Fibroblast of the aortic adventitia (primary cell): ENCODE results near the gene ZNF69. TPM values are rescaled to one million over a fixed set of nuclear protein-coding genes. Genes with fewer than 3 reads are reported as not detected.
"Not testable (repeated sequence)": the region's sequence is repeated elsewhere in the genome, so short reads cannot be mapped to it uniquely, and the experiment has no call there.

Experiments
- DNase-seq: peaks from one replicate; pipeline ENCODE4 v3.0.0-alpha.2; 2010; ENCODE audit warnings: low read depth
- H3K4me3 ChIP-seq: 2 replicates; pipeline ENCODE4 v1.5.1; 2011; ENCODE audit warnings: low read depth, mild to moderate bottlenecking, control low read depth, low read length, moderate library complexity
- CTCF ChIP-seq: IDR thresholded peaks from 2 replicates; pipeline ENCODE4 v1.5.1; 2011; ENCODE audit warnings: mild to moderate bottlenecking, low read length, control low read depth, inconsistent platforms; ENCODE audit not compliant: insufficient read depth
- total RNA-seq: library from RNA; depleted of rRNA; stranded (reverse); fragments of >200 nt; gene quantifications from 2 replicates; pipeline ENCODE4 v1.2.3, GENCODE V29; 2012; ENCODE audit warnings: low replicate concordance

Gene ZNF69
- total RNA-seq, 1 donor, result 1.6 TPM

GRCh38 chr19:11948646-11949045, 61.1 kb downstream of the ZNF69 start:
- TF ChIP-seq CTCF, result no peak
- H3K4me3 ChIP-seq, result no peak overlapping the region
- no peak for DNase-seq

GRCh38 chr19:11949201-11949600, 61.6 kb downstream of the ZNF69 start:
- DNase-seq, result no peak
- no peak for TF ChIP-seq CTCF
- no peak overlapping the region for H3K4me3 ChIP-seq

- not testable (repeated sequence) for DNase-seq, H3K4me3 ChIP-seq
Observed at GRCh38 chr19:11949614-11950080, 62.1 kb downstream of the ZNF69 start.

- H3K4me3 ChIP-seq, result no peak overlapping the region
- no peak for DNase-seq
- TF ChIP-seq CTCF, result no peak
Observed at GRCh38 chr19:11950312-11950711, 62.7 kb downstream of the ZNF69 start.

Other genes starting within 250 kb of the ZNF69 start
- 2.6 and 4.1 TPM in 2 replicates for gene ZNF823, start 148.8 kb upstream of the ZNF69 start, total RNA-seq
- 7.3 and 10.9 TPM in 2 replicates for gene ZNF441, start 120.8 kb upstream of the ZNF69 start, total RNA-seq
- gene ZNF491, start 89.3 kb upstream of the ZNF69 start, total RNA-seq, result 0.99 and 2.9 TPM in 2 replicates
- 6.6 and 12.7 TPM in 2 replicates for gene ZNF440, start 73.5 kb upstream of the ZNF69 start, total RNA-seq
- 0.72 and 2.8 TPM in 2 replicates for gene ZNF439, start 39.1 kb upstream of the ZNF69 start, total RNA-seq
- 7.9 and 11.4 TPM in 2 replicates for gene ZNF700, start 37.3 kb downstream of the ZNF69 start, total RNA-seq
- 0.27 and 3.4 TPM in 2 replicates for gene ZNF763, start 77.3 kb downstream of the ZNF69 start, total RNA-seq
- 1.9 and 4.9 TPM in 2 replicates for gene ZNF433, start 147.9 kb downstream of the ZNF69 start, total RNA-seq
- not detected in 2 replicates for gene ZNF878, start 165.2 kb downstream of the ZNF69 start, total RNA-seq
- 2.0 and 11.1 TPM in 2 replicates for gene ZNF844, start 176.9 kb downstream of the ZNF69 start, total RNA-seq